ENCODE data around the gene PLEKHF1.

PLEKHF1 gene

GRCh38 chr19:29651622-29652394 lies 13.5 kb upstream of the PLEKHF1 start:
- no peak for TF ChIP-seq CTCF (IDR thresholded peaks at IDR 0.05)

GRCh38 chr19:29653398-29653797 lies 11.9 kb upstream of the PLEKHF1 start:
- no peak for TF ChIP-seq CTCF (IDR thresholded peaks at IDR 0.05)

DNA sequence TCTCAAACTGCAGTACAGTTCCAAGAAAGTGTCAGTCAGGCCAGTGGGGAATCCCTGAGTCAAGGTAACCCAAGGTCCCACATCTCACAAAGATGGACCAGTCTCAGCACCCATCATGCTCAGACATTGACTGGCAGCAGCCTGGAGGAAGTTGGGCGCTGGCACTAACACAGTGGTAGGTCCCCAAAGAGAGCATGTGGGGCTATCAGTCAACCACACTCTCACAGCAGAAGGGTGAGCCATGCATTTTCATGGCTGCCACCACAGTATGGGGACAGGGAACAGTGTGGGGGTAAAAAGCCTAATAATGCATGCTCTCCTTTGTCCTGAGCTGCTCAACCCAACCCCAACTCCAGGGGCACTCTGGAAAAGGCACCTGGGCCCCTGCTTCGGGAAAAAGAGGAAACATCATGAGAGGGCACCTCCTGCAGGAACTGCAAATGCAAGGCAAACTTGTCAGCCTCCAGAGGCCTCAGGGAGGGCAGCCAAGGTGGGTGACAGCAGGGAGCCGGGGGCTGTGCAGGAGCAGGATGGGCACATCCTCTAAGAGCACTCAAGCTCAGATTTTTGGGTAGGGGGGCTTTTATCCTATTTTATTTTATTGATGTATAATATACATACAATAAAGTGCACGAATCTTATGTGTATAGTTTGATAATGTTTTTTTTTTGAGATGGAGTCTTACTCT lies 9.5 kb upstream of the PLEKHF1 start:
- no peak for TF ChIP-seq CTCF (IDR thresholded peaks at IDR 0.05)

DNA sequence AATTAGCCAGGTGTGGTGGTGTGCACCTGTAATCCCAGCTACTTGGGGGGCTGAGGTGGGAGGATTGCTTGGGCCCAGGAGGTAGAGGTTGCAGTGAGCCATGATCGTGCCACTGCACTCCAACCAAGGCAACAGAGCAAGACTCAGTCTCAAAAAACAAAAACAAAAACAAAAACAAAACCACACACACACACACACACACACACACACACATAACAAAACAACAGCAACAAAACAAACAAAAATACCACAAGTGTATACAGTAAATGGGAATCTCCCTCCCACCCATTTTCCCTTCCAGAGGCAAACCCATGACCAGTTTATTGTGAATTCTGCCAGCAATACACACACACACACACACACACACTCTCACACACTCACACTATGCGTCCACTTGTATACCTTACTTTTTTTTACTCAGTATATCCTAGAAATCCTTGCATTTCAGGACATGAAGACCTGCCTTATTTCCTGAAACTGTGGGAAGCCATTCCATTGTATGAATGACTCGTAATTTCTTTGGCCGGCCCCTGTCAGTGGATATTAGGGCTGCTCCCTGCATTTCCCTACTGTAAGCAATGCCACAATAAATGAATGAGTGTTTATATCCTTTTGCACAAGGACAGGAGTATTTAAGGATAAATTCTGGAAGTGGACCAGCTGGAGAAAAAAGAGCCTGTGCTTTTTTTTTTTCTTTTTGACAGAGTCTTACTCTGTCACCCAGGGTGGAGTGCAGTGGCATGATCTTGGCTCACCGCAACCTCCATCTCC lies 6.9 kb upstream of the PLEKHF1 start:
- TF ChIP-seq CTCF (IDR thresholded peaks at IDR 0.05): no peak

- no peak for TF ChIP-seq CTCF (IDR thresholded peaks at IDR 0.05)
Measured at GRCh38 chr19:29660835-29661234, 4.4 kb upstream of the PLEKHF1 start.

DNA sequence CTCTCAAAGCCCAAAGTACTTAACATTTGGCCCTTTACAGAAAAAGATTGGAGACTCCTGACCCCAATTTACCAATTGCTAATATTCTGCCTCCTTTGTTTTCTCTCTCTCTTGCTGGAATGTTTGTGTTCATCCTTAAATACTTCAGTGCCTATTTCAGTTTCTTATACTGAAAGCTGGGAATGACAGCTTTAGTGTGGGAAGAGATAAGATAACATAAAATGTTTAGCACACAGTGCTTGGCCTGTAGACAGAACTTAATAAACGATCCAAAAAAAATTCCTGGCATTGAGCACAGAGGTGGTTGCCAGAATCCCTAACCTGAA lies 3.0 kb upstream of the PLEKHF1 start:
- TF ChIP-seq CTCF (IDR thresholded peaks at IDR 0.05): no peak

DNA sequence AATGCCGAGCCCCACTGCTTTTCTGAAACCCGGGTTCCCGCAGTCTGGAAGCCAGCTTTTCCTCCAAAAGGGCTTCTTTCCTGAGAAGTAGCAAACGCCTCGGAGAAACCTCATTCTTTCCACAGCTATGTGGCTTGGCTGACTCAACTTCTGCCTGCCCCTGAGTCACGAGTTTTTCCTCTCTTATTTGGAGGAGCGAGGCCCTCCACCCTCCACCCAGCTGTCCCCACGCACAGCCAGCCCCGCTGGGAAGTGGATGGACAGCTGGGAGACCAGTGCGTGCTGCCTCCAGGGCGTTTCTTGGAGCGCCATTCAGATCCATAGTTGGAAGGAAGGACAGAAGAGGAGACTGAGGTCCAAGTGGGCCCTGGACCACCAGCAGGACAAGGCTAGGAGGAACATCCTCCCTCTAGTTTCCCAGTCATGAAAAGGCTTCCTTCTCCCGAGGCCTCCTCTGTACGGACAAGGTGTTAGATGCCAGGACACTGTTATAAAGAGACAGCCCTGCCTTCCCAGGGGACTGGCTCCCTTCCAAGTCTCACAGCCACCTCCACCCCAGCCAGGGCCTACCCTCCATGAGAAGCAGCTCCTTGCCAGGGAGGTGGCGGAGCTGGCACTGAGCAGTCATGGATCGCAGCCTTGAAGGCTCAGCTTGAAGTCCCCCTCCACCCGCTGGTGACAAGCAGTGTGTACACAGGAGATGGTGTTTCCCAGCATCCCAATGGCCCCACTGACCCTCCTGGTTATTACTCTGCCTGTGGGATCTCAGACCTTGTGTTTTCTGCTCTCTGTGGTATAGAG lies 2.5 kb upstream of the PLEKHF1 start:
- TF ChIP-seq CTCF (IDR thresholded peaks at IDR 0.05): no peak
